Skin epidermis (tissue), 12 donors: ENCODE measurements around the gene ZMYM3.
"Not testable (repeated sequence)": the region's sequence is repeated elsewhere in the genome, so short reads cannot be mapped to it uniquely, and the experiment has no call there.

ENCODE experiments used
- H3K27ac ChIP-seq, 21 experiments: fragments of 200-600 bp; sonication (generic) in 11 of 21; one replicate each; pipeline ENCODE4 v1.5.0; 2020; ENCODE audit warnings: mild to moderate bottlenecking in 3 of 21, inconsistent platforms in 2 of 21, moderate library complexity in 2 of 21
- H3K4me3 ChIP-seq, 7 experiments: fragments of 200-600 bp; sonication (generic) in 2 of 7; one replicate each; pipeline ENCODE4 v1.5.0; 2020; ENCODE audit warnings: inconsistent platforms in 2 of 7, mild to moderate bottlenecking in 2 of 7, moderate library complexity in 1 of 7

The ZMYM3 gene

GRCh38 chrX:71254092-71254963 lies at the start of gene ZMYM3:
ZMYM3 (minus strand) TSS chrX:71254140; CDS start chrX:71253255, 885 bp downstream.
- H3K27ac ChIP-seq: peak within 1 kb of the TSS; percentile 38 to 89 (median 78)
- peak within 1 kb of the TSS; percentile 46 to 63 (median 54) for H3K4me3 ChIP-seq

GRCh38 chrX:71302461-71303213 lies 48.7 kb upstream of the ZMYM3 start:
- peak overlapping the region in 1 of 21 experiments; percentile 9 for H3K27ac ChIP-seq
- H3K4me3 ChIP-seq: no peak overlapping the region

GRCh38 chrX:71301195-71301924 lies 47.4 kb upstream of the ZMYM3 start, which contains the start of gene ITGB1BP2:
ITGB1BP2 (plus strand) TSS chrX:71301750; CDS start chrX:71301807, 57 bp downstream.
- H3K4me3 ChIP-seq: no peak within 1 kb of the TSS
- H3K27ac ChIP-seq: peak within 1 kb of the TSS in 1 of 21 experiments; percentile 14

GRCh38 chrX:71300495-71300894 lies 46.6 kb upstream of the ZMYM3 start:
- not testable (repeated sequence) for H3K27ac ChIP-seq, H3K4me3 ChIP-seq

GRCh38 chrX:71300064-71300463 lies 46.1 kb upstream of the ZMYM3 start:
- H3K27ac ChIP-seq, H3K4me3 ChIP-seq: not testable (repeated sequence)

- Histone ChIP-seq H3K27ac (no peak overlapping the region), H3K4me3 (no peak overlapping the region)
These were observed 44.2 kb upstream of the ZMYM3 start for GRCh38 chrX:71298119-71298518.

- Histone ChIP-seq H3K4me3 (no peak overlapping the region), H3K27ac (no peak overlapping the region)
These were observed 42.9 kb upstream of the ZMYM3 start for GRCh38 chrX:71296806-71297205.

- no peak overlapping the region for H3K27ac ChIP-seq
- no peak overlapping the region for H3K4me3 ChIP-seq
These were observed 38.9 kb upstream of the ZMYM3 start for GRCh38 chrX:71292669-71293365.

- Histone ChIP-seq H3K4me3 (no peak overlapping the region), H3K27ac (no peak overlapping the region)
These were observed 37.4 kb upstream of the ZMYM3 start for GRCh38 chrX:71291381-71291780.

GRCh38 chrX:71285929-71286328 lies 32.0 kb upstream of the ZMYM3 start:
- Histone ChIP-seq H3K4me3 (peak overlapping the region in 2 of 7 experiments; percentile 5 to 67), H3K27ac (no peak overlapping the region)

- Histone ChIP-seq H3K4me3 (peak within 1 kb of the TSS; percentile 34 to 67 (median 61)), H3K27ac (peak within 1 kb of the TSS; percentile 46 to 94 (median 89))
These were observed 29.6 kb upstream of the ZMYM3 start, which contains the start of gene NONO for GRCh38 chrX:71283403-71284143. NONO (plus strand) TSS chrX:71283635; CDS start chrX:71290638, 7,003 bp downstream.

GRCh38 chrX:71282514-71283402 lies 28.8 kb upstream of the ZMYM3 start:
- Histone ChIP-seq H3K27ac (peak overlapping the region; percentile 46 to 94 (median 84)), H3K4me3 (peak overlapping the region; percentile 13 to 67 (median 61))

GRCh38 chrX:71281300-71281699 lies 27.4 kb upstream of the ZMYM3 start:
- not testable (repeated sequence) for H3K27ac ChIP-seq, H3K4me3 ChIP-seq

GRCh38 chrX:71272313-71272712 lies 18.4 kb upstream of the ZMYM3 start:
- H3K4me3 ChIP-seq, H3K27ac ChIP-seq: not testable (repeated sequence)

GRCh38 chrX:71269801-71270395 lies 16.0 kb upstream of the ZMYM3 start:
- Histone ChIP-seq H3K4me3 (no peak overlapping the region), H3K27ac (no peak overlapping the region)

- not testable (repeated sequence) for H3K27ac ChIP-seq, H3K4me3 ChIP-seq
These were observed 14.7 kb upstream of the ZMYM3 start for GRCh38 chrX:71268624-71269023.

- no peak overlapping the region for H3K4me3 ChIP-seq
- no peak overlapping the region for H3K27ac ChIP-seq
These were observed 2.9 kb upstream of the ZMYM3 start for GRCh38 chrX:71256856-71257255.
